HCT116 (cell line): Measurements from ENCODE around the gene MAP3K3.

Experiments
- CEBPB ChIP-seq: IDR thresholded peaks from 2 replicates; pipeline ENCODE4 v1.6.1; 2012; ENCODE audit warnings: low read depth
- EZH2phosphoT487 ChIP-seq: fragments of 200-600 bp; IDR thresholded peaks from 2 replicates; pipeline ENCODE4 v1.6.1; 2018; ENCODE audit warnings: antibody characterized with exemption, borderline replicate concordance
- POLR2A ChIP-seq: IDR thresholded peaks from 2 replicates; pipeline ENCODE4 v1.7.0; 2011; ENCODE audit warnings: borderline replicate concordance; ENCODE audit not compliant: insufficient read depth, insufficient read length; ENCODE audit errors: extremely low read depth
- POLR2AphosphoS5 ChIP-seq: IDR thresholded peaks from 2 replicates; pipeline ENCODE4 v1.6.1; 2011; ENCODE audit warnings: mild to moderate bottlenecking, low read depth, low read length, moderate library complexity
- RAD21 ChIP-seq: IDR thresholded peaks from 2 replicates; pipeline ENCODE4 v1.6.1; 2012; ENCODE audit warnings: low read depth, mild to moderate bottlenecking
- SIN3A ChIP-seq: IDR thresholded peaks from 2 replicates; pipeline ENCODE4 v1.6.1; 2012; ENCODE audit warnings: low read depth
- TCF7L2 ChIP-seq: IDR thresholded peaks from 2 replicates; pipeline ENCODE4 v1.7.0; 2011; ENCODE audit warnings: borderline replicate concordance, inconsistent platforms; ENCODE audit not compliant: insufficient read depth, insufficient read length; ENCODE audit errors: extremely low read depth
- TF ChIP-seq, protein P1 (sequence below), 3 experiments: fragments of 200-600 bp in 1 of 3; sonication (generic) in 1 of 3; IDR thresholded peaks in 2 of 3; conservative IDR thresholded peaks in 1 of 3; 2 replicates each; pipeline ENCODE4 v1.5.1; 2012 to 2017; ENCODE audit warnings: low read depth in 2 of 3, low read length in 2 of 3, antibody characterized with exemption in 1 of 3, borderline replicate concordance in 1 of 3, control low read depth in 1 of 3, mild to moderate bottlenecking in 1 of 3, mixed read lengths in 1 of 3, mixed run types in 1 of 3, moderate library complexity in 1 of 3; ENCODE audit not compliant: insufficient read depth in 1 of 3
- TF ChIP-seq, protein P2 (sequence below): IDR thresholded peaks from 2 replicates; pipeline ENCODE4 v1.6.1; 2012

DNA sequence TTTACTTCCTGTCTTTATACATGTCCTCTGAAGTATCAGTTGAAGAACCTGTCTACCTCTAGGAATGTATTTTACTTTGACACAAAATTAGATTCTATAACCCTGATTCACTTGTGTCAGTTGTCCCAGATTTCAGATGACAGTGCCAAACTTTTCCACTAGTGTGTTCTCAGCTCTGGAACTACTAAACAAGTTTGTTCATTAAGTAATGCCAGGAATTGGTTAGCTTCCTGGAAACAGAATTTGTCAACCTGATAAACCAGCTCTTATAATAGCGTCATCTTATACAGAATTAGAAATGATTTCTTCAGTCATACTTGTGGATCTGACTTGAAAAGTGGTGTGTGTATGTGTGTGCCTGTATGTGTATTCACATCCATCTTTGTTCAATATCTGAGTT lies 7.4 kb downstream of the MAP3K3 start:
- TF ChIP-seq, protein P1, sequence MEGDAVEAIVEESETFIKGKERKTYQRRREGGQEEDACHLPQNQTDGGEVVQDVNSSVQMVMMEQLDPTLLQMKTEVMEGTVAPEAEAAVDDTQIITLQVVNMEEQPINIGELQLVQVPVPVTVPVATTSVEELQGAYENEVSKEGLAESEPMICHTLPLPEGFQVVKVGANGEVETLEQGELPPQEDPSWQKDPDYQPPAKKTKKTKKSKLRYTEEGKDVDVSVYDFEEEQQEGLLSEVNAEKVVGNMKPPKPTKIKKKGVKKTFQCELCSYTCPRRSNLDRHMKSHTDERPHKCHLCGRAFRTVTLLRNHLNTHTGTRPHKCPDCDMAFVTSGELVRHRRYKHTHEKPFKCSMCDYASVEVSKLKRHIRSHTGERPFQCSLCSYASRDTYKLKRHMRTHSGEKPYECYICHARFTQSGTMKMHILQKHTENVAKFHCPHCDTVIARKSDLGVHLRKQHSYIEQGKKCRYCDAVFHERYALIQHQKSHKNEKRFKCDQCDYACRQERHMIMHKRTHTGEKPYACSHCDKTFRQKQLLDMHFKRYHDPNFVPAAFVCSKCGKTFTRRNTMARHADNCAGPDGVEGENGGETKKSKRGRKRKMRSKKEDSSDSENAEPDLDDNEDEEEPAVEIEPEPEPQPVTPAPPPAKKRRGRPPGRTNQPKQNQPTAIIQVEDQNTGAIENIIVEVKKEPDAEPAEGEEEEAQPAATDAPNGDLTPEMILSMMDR (IDR thresholded peaks at IDR 0.05 in 2 of 3, conservative IDR thresholded peaks at IDR 0.05 in 1 of 3; ENCODE audit: borderline replicate concordance in 1 of 3, insufficient read depth in 1 of 3, low read depth in 2 of 3, low read length in 2 of 3): no peak
- TF ChIP-seq, protein P2, sequence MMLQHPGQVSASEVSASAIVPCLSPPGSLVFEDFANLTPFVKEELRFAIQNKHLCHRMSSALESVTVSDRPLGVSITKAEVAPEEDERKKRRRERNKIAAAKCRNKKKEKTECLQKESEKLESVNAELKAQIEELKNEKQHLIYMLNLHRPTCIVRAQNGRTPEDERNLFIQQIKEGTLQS: no peak
- no peak for TF ChIP-seq POLR2AphosphoS5
- no peak for TF ChIP-seq RAD21
- no peak for TF ChIP-seq TCF7L2
- TF ChIP-seq SIN3A: no peak
- no peak for TF ChIP-seq EZH2phosphoT487
- TF ChIP-seq CEBPB: no peak
- no peak for TF ChIP-seq POLR2A
